HepG2 (cell line): ENCODE results near the gene SPPL2B. TPM values are rescaled to one million over a fixed set of nuclear protein-coding genes. Genes with fewer than 3 reads are reported as not detected.
A peak's percentile ranks its signal among the peaks of the same experiment; 100 is the strongest.

Experiments used
- ADNP ChIP-seq: sonication (generic); formaldehyde crosslinking; IDR thresholded peaks from 2 replicates; pipeline ENCODE4 v1.4.0; 2020; ENCODE audit warnings: missing genetic modification reagents
- AHDC1 ChIP-seq: sonication (generic); formaldehyde crosslinking; IDR thresholded peaks from 2 replicates; pipeline ENCODE4 v1.5.1; 2020; ENCODE audit warnings: mild to moderate bottlenecking, missing genetic modification reagents, borderline replicate concordance
- AHR ChIP-seq: IDR thresholded peaks from 2 replicates; pipeline ENCODE4 v1.6.1; 2018; ENCODE audit warnings: missing genetic modification reagents, missing compliant biosample characterization
- DR1 ChIP-seq: sonication (generic); formaldehyde crosslinking; IDR thresholded peaks from 2 replicates; pipeline ENCODE4 v1.8.0; 2021; ENCODE audit warnings: mild to moderate bottlenecking, missing genetic modification reagents, inconsistent platforms
- KDM6A ChIP-seq: IDR thresholded peaks from 2 replicates; pipeline ENCODE4 v1.6.1; 2016; ENCODE audit warnings: low read depth
- MIER3 ChIP-seq: IDR thresholded peaks from 2 replicates; pipeline ENCODE4 v1.6.1; 2016; ENCODE audit warnings: missing compliant biosample characterization, borderline replicate concordance
- NFKB2 ChIP-seq: sonication (generic); formaldehyde crosslinking; IDR thresholded peaks from 2 replicates; pipeline ENCODE4 v1.4.0; 2020; ENCODE audit warnings: missing genetic modification reagents, borderline replicate concordance
- PPARG ChIP-seq: conservative IDR thresholded peaks from 2 replicates; pipeline ENCODE4 v1.6.1; 2016; ENCODE audit warnings: missing biosample characterization, missing genetic modification reagents
- SNAPC2 ChIP-seq: sonication (generic); formaldehyde crosslinking; IDR thresholded peaks from 2 replicates; pipeline ENCODE4 v1.8.1; 2022; ENCODE audit warnings: mild to moderate bottlenecking, missing genetic modification reagents
- SP1 ChIP-seq, 2 experiments: fragments of 450-650 bp in 1 of 2; sonication (generic) in 1 of 2; formaldehyde crosslinking in 1 of 2; IDR thresholded peaks; 2 replicates each; pipeline versions ENCODE4 v1.4.0 to v1.6.1; 2016 to 2020; ENCODE audit warnings: missing genetic modification reagents in 1 of 2
- SRF ChIP-seq: IDR thresholded peaks from 2 replicates; pipeline ENCODE4 v1.6.1; 2011; ENCODE audit warnings: mild to moderate bottlenecking, low read depth, low read length, moderate library complexity
- STAT5B ChIP-seq: sonication (generic); formaldehyde crosslinking; IDR thresholded peaks from 2 replicates; pipeline ENCODE4 v1.4.0; 2020; ENCODE audit warnings: missing genetic modification reagents
- TARDBP ChIP-seq: sonication (generic); formaldehyde crosslinking; IDR thresholded peaks from 2 replicates; pipeline ENCODE4 v1.8.0; 2022; ENCODE audit warnings: mild to moderate bottlenecking, missing genetic modification reagents
- YEATS2 ChIP-seq: sonication (generic); formaldehyde crosslinking; IDR thresholded peaks from 2 replicates; pipeline ENCODE4 v1.4.0; 2020; ENCODE audit warnings: missing genetic modification reagents, borderline replicate concordance
- ZFP41 ChIP-seq: sonication (generic); formaldehyde crosslinking; IDR thresholded peaks from 2 replicates; pipeline ENCODE4 v1.4.0; 2020; ENCODE audit warnings: mild to moderate bottlenecking, missing genetic modification reagents, borderline replicate concordance
- ZNF326 ChIP-seq: sonication (generic); formaldehyde crosslinking; IDR thresholded peaks from 2 replicates; pipeline ENCODE4 v1.4.0; 2020; ENCODE audit warnings: missing genetic modification reagents, borderline replicate concordance
- ZNF616 ChIP-seq: sonication (generic); formaldehyde crosslinking; IDR thresholded peaks from 2 replicates; pipeline ENCODE4 v1.5.0; 2020; ENCODE audit warnings: low read depth, mild to moderate bottlenecking, missing genetic modification reagents
- ZNF644 ChIP-seq: IDR thresholded peaks from 2 replicates; pipeline ENCODE4 v1.6.1; 2016; ENCODE audit warnings: low read depth
- ZNF691 ChIP-seq: sonication (generic); formaldehyde crosslinking; IDR thresholded peaks from 2 replicates; pipeline ENCODE4 v1.4.0; 2020; ENCODE audit warnings: missing genetic modification reagents, low read depth, mild to moderate bottlenecking, borderline replicate concordance
- polyA plus RNA-seq, 8 experiments: library from polyadenylated mRNA; depleted of rRNA in 3 of 8; stranded (reverse) in 7 of 8; unstranded in 1 of 8; fragments of >200 nt; fragmentation: Illumina TruSeq in 4 of 8; extraction: Trizol in 4 of 8; gene quantifications; 2 replicates each; pipeline versions ENCODE4 v1.2.1 to v1.2.3, GENCODE V29; 2011 to 2016; ENCODE audit warnings: low read depth in 4 of 8, missing spikeins in 1 of 8, mixed read lengths in 1 of 8; ENCODE audit not compliant: insufficient read depth in 1 of 8
- total RNA-seq, 5 experiments: library from RNA; depleted of rRNA; stranded (reverse); fragments of >200 nt; fragmentation: Illumina TruSeq; extraction: Trizol; gene quantifications; 2 replicates each; pipeline ENCODE4 v1.2.3, GENCODE V29; 2016; ENCODE audit warnings: low read depth in 1 of 5
- TF ChIP-seq, protein P1 (sequence below): IDR thresholded peaks from 2 replicates; pipeline ENCODE4 v1.6.1; 2016; ENCODE audit warnings: missing compliant biosample characterization, missing genetic modification reagents, borderline replicate concordance
- TF ChIP-seq, protein P2 (sequence below): sonication (generic); formaldehyde crosslinking; IDR thresholded peaks from 2 replicates; pipeline ENCODE4 v1.4.0; 2020; ENCODE audit warnings: missing genetic modification reagents

SPPL2B gene
- total and polyA plus RNA-seq, 2 of the 13 experiments (the other 11 are each of a cell fraction or from before 2014, with no cell fraction given) = 14.9 to 15.2 TPM

DNA sequence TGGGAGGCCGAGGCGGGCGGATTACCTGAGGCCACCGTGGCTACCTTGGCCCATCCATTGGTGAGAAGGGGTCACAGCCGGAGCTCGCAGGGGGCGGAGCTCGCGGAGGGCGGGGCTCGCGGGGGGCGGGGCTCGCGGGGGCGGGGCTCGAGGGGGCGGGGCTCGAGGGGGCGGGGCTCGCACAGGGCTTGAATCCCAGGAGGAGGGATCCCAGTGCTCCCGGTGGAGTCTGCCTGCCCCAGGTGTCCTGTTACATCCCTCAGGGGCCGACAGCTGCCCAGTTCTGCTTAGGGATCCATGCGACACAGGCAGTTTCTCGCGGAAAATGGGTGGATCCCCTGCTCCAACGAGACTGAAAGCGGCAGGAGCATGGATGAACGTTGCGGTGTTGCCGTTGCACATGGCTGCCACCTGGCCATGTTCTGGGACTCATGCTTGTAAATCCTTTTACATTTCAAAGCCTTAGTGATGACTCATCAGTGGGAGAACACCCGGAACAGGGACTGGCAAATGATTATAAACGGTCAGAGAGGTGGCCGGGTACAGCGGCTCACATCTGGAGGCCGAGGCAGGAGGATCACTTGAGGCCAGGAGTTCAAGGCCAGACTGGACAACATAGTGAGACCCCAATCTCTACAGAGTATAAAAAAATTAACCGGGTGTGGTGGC, 56.7 kb downstream of the SPPL2B start (continued):
- TF ChIP-seq SP1 (IDR thresholded peaks at IDR 0.05) (no peak), SP1 (CRISPR knock-in tag; IDR thresholded peaks at IDR 0.05) (peak; percentile 39; the same call in 1 of the 2 replicates), ZNF616 (CRISPR knock-in tag) (no peak), TARDBP (CRISPR knock-in tag) (peak; percentile 25; the same call in 1 of the 2 replicates), ZFP41 (CRISPR knock-in tag) (no peak), STAT5B (CRISPR knock-in tag) (no peak), ADNP (peak; percentile 80), KDM6A (CRISPR knock-in tag) (no peak), AHR (CRISPR knock-in tag) (0 out of 2 replicates have a peak, but pooled peaks have one; percentile 21), AHDC1 (CRISPR knock-in tag) (0 out of 2 replicates have a peak, but pooled peaks have one; percentile 39), ZNF326 (no peak), PPARG (no peak), SRF (no peak), NFKB2 (no peak), MIER3 (CRISPR knock-in tag) (peak; percentile 28; the same call in 1 of the 2 replicates), ZNF644 (CRISPR knock-in tag) (0 out of 2 replicates have a peak, but pooled peaks have one; percentile 20), DR1 (CRISPR knock-in tag) (no peak), YEATS2 (CRISPR knock-in tag) (peak; percentile 68; the same call in 1 of the 2 replicates), ZNF691 (CRISPR knock-in tag) (peak; percentile 69), SNAPC2 (no peak)
- TF ChIP-seq, protein P1, sequence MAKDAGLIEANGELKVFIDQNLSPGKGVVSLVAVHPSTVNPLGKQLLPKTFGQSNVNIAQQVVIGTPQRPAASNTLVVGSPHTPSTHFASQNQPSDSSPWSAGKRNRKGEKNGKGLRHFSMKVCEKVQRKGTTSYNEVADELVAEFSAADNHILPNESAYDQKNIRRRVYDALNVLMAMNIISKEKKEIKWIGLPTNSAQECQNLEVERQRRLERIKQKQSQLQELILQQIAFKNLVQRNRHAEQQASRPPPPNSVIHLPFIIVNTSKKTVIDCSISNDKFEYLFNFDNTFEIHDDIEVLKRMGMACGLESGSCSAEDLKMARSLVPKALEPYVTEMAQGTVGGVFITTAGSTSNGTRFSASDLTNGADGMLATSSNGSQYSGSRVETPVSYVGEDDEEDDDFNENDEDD (CRISPR knock-in tag) = peak; percentile 45; the same call in 1 of the 2 replicates
- TF ChIP-seq, protein P2, sequence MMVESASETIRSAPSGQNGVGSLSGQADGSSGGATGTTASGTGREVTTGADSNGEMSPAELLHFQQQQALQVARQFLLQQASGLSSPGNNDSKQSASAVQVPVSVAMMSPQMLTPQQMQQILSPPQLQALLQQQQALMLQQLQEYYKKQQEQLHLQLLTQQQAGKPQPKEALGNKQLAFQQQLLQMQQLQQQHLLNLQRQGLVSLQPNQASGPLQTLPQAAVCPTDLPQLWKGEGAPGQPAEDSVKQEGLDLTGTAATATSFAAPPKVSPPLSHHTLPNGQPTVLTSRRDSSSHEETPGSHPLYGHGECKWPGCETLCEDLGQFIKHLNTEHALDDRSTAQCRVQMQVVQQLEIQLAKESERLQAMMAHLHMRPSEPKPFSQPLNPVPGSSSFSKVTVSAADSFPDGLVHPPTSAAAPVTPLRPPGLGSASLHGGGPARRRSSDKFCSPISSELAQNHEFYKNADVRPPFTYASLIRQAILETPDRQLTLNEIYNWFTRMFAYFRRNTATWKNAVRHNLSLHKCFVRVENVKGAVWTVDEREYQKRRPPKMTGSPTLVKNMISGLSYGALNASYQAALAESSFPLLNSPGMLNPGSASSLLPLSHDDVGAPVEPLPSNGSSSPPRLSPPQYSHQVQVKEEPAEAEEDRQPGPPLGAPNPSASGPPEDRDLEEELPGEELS (CRISPR knock-in tag) = 0 out of 2 replicates have a peak, but pooled peaks have one; percentile 10
